GM21390 (cell line): ENCODE data around the gene GPD1.
"Not testable (repeated sequence)": the region's sequence is repeated elsewhere in the genome, so short reads cannot be mapped to it uniquely, and the experiment has no call there.

Experiments
- ATAC-seq: cut with Tn5 transposase; IDR thresholded peaks from one replicate; pipeline ENCODE4 v1.9.1; 2021; ENCODE audit not compliant: unreplicated experiment

The GPD1 gene

DNA sequence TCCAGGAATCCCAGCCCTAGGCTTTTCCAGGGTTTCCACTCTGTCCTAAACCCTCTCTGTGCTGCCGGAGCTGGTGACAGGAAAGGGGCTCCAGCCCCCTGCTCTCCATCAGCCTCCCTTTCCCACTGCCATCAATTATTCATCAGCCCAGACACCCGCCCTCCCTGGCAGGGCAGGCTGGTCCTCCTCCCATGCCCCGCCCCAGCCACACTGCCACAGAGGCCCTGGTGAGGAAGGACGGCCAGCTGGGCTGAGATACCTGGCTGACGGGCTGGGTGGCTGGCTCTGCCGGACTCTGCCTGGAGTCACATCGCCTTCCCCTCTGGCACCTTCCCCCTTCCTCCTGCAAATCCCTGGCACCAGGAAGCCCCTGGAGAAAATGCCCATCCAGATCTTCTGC is 30.6 kb upstream of the GPD1 start:
- ATAC-seq, result no peak

DNA sequence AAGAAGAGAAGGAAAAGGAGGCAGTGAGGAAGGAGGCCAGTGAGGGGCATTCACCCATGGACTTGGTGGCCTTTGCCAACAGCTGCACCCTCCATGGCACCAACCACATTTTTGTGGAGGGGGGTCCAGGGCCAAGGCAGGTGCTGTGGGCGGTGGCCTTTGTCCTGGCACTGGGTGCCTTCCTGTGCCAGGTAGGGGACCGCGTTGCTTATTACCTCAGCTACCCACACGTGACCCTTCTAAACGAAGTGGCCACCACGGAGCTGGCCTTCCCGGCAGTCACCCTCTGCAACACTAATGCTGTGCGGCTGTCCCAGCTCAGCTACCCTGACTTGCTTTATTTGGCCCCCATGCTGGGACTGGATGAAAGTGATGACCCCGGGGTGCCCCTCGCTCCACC is 30.1 kb upstream of the GPD1 start:
- no peak for ATAC-seq

DNA sequence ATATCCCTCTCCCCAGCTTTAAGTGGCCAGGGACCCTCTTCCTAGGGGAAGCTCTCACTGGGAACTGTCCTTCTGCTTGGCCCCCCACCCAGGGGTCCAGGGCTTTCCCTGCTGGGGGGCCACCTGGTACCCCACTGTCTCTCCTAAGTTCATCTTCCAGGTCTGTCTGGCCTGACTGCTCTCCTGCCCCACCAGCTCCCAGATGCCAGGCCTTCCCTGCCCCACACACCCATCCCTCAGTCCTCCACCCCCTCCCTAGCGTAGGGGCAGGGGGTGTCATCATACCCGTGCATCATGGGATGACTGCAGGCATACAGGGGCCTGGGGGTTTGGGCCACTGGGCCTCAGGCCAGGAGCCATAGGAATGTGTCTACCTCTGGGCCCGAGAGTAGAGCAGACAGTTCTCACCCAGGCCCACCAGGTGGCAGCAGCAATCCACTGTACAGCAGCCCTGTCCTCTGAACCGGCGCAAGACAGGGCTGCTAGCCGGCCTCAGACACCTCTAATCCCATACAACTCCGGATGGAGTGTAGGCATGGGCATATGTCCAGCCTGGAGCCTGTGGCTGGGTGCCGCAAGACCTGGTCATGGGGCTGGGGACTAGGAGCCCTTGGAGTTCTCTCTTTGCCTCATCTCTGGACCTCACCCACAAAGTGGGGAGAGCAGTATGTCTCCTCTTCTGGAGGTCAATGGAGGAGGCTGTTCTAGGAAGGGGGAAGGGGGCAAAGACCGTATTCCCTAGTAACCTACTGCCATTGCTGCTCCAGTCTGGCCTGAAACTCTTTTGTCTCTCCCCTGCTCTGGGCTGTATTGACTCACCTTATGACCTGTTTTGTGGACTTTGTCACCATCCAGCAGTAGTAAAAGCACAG is 28.6 kb upstream of the GPD1 start:
- ATAC-seq, result peak; percentile 89

DNA sequence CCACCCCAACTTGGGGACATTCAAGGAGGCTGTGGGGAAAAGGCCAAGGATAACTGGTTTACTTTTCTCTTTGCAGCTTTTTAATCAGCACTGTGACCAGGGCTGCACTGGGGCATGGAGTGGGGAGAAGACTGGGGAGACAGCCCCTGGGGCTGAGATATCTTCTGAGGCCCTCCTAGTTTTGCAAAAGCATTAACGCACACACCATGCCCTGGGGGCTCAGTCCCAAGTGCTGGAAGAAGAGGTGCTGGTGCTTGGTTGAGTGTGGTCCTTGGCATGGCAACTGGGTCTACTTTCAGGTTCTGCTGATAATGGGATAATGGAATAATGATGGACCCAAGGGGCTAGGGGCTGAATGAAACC is 28.0 kb upstream of the GPD1 start:
- ATAC-seq, result no peak

DNA sequence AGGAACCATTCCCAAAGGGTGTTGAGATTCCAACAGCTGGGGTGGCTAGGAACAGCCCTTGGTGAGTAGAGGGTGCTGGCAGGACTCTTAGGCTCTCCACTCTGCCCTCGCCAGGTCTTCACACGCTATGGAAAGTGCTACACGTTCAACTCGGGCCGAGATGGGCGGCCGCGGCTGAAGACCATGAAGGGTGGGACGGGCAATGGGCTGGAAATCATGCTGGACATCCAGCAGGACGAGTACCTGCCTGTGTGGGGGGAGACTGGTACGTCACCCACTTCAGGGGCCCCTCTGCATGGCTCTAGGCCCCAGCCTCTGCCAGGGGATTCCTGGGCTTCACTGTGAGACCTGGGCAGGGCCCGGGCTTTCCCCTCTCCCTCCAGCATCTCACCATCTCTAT is 26.7 kb upstream of the GPD1 start:
- ATAC-seq, result no peak

DNA sequence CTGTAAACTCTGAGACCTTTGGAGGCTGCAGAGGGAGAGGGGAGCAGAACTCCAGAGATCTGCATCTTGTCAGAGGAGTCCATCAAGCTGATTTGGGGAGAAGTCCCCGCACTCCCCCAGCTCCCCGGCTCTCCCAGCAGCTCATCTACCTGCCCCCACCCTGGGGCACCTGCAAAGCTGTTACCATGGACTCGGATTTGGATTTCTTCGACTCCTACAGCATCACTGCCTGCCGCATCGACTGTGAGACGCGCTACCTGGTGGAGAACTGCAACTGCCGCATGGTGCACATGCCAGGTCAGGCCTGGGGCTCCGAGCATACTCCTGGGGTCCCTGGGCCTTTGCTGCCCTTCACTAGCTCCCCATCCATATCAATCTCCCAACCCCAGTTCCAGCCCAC is 25.5 kb upstream of the GPD1 start:
- ATAC-seq, result no peak

DNA sequence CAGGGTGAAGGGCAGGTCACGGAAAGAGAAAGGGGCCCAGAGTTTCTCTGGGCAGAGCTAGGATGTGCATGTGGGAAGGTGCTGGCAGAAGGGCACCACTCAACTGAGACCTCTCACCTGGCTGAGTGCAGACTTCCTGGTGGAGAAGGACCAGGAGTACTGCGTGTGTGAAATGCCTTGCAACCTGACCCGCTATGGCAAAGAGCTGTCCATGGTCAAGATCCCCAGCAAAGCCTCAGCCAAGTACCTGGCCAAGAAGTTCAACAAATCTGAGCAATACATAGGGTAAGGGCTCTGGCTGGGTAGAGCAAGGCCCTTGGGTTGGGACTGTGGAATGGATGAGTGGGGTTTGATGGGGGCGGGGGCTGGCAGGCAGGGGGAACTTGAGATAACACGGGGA is 24.0 kb upstream of the GPD1 start:
- ATAC-seq, result no peak

DNA sequence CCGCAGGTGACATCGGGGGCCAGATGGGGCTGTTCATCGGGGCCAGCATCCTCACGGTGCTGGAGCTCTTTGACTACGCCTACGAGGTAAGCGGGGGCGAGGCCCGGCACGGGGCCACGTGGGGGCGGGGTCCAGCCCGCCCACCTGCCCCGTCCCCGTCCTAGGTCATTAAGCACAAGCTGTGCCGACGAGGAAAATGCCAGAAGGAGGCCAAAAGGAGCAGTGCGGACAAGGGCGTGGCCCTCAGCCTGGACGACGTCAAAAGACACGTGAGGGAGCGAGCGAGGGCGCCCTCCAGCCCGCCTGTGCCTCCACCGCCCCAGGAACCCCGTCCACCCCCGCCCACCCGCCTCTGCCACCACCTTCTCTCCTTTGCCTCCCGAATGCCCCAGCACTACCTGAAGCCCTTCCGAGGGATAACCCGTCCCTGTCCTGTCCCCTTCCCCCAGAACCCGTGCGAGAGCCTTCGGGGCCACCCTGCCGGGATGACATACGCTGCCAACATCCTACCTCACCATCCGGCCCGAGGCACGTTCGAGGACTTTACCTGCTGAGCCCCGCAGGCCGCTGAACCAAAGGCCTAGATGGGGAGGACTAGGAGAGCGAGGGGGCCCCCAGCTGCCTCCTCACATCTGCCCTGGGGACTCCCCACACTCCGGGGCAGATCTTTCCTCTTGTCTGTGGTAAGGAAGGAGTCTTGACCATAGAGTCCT is 22.6 kb upstream of the GPD1 start:
- no peak for ATAC-seq

DNA sequence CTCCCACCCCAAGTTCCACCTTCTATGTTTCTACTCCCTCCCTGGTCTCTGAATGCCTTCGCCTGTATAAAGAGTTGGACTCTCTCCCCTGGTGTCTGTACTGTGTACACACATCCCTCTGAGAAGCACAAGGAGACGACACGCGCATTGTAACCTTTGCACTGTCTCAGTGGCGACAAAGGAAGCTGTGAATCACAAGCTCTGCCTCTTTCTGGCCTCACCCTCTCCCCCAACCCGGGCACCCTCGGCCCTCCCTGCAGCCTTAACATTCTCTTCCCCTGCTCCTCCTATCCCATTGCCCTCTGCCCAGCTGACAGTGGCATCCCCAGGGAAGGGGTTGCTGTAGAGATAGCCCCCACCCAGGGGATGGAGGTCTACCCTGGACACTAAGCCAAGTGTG is 21.2 kb upstream of the GPD1 start:
- ATAC-seq, result no peak

DNA sequence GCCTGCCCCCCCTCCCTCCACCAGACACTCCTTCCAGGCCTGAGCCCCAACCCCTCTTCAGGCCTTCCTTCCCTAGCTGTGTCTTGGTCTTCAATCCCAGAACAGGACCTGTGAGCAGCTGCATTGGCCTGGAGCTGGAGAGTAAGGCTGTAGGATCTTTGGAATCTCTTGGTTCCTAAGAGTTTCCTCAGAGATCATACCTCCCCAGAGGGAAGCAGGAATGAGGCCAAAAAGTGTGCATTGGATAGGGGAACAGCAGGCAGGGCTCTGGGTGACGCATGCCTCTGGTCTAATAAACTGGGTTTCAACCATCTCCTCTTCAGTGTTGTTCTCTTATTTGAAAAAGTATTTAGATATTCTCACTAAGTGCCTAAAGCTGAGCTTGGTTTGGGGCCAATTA is 20.5 kb upstream of the GPD1 start:
- no peak for ATAC-seq

DNA sequence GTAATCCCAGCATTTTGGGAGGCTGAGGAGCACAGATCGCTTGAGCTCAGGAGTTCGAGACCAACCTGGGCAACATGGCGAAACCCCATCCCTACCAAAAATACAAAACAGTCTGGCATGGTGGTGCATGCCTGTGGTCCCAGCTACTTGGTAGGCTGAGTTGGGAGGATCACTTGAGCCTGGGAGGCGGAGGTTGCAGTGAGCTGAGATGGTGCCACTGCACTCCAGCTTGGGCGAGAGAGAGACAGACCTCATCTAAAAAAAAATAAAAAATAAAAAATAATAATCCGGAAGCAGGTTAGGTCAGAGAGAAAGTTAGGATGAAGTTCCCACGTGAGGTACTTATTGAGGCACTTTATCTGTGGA is 19.4 kb upstream of the GPD1 start:
- ATAC-seq, result not testable (repeated sequence)

DNA sequence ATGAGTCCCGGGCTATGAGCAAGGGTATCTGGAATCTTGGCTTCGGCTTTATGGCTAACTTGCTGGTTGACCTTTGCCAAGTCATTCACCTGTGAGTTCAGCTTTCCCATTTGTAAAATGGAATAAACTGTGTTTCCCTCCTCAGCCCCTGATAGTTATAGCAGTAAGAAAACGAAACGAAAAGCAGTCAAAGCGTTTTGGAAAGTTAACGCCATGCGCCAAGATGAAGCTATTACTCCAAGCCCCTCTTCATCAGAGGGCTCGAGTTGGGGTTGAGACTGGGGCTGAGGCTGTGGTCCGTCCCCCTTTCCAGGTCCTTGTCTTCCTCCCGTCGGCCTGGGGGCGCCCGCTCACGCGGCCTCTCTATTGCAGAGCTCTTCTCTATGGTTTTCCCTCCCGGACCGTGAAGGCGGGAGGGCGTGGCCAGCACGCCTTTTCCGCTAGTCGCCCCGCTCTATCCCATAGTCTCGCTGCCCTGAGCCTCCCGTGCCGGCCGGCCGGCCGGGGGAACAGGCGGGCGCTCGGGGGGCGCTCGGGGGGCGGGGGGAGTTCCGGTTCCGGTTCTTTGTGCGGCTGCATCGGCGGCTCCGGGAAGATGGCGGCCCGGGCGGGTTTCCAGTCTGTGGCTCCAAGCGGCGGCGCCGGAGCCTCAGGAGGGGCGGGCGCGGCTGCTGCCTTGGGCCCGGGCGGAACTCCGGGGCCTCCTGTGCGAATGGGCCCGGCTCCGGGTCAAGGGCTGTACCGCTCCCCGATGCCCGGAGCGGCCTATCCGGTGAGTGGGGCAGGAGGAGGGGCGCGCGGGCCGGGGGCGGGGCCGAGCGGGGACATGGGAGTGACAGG is 18.8 kb upstream of the GPD1 start, which contains the start of gene SMARCD1:
Gene SMARCD1, plus strand, starts transcription at position 568 of the 840 bp plus-strand sequence. Its CDS starts 28 bp downstream, at position 596.
- peak; percentile 87 for ATAC-seq

DNA sequence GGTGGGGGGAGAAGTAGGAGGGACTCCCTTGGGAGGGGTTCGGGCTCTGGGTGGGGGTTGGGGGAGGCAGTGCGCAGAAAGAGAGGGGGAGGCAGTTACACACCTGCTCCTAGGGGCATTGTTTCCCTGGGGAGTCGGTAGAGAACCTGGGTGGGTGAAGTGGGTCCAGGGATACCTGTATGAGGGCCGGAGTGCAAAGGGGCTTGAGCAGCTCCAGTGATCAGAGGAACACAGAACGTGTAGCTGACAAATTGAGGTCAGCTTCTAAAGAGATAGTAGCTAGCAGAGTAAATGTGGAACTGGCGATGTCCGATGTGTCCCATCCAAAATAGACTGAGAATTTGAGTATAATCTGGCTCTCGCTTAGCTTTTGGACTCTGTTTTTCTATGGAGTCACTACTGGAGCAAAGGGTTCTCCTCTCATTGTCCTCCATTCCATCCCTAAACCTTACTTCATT is 18.2 kb upstream of the GPD1 start:
- no peak for ATAC-seq

DNA sequence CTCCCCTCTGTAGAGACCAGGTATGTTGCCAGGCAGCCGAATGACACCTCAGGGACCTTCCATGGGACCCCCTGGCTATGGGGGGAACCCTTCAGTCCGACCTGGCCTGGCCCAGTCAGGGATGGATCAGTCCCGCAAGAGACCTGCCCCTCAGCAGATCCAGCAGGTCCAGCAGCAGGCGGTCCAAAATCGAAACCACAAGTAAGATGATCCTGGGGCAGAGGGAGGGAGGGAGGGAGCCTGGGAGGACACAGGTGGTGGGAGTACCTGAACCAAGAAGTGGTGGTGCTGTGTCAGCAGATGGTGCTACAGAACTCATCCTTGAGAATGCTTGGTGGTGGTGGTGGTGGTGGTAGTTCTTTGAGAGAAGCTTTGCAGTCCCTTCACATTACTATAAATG is 17.7 kb upstream of the GPD1 start:
- ATAC-seq, result no peak

DNA sequence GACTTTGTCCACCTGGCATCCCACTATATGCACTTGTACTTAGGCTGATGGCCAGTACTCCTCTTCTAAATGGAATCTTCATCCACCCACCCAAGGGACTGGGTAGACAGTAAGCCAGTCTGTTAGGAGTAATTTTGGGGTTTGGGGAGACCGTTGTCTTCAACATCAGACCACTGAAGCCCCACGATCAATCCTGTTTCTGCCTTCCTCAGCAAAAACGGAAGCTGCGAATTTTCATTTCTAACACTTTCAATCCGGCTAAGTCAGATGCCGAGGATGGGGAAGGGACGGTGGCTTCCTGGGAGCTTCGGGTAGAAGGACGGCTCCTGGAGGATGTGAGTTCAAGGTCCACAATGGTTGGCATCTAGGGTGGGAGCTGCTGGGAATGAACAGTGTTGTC is 16.7 kb upstream of the GPD1 start:
- ATAC-seq, result no peak

DNA sequence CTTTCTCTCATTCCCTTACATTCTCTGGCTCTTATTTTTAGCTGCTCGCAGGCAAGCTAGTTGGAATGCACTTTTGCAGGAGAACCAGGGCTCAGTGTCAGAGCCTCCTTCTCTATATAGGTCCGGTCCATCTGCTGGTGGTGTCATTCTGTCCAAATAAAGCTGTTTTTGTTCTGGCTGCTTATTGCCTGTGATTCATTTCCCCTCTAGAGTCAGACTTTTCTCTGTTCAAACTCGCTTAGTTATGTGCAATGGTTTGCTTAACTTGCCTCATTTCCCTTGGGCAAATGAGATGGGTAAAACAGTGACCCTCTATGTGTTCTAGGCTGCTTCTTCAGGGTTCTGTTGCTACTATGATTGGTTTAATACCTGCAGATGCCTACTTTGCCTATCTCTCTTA is 15.8 kb upstream of the GPD1 start:
- no peak for ATAC-seq

DNA sequence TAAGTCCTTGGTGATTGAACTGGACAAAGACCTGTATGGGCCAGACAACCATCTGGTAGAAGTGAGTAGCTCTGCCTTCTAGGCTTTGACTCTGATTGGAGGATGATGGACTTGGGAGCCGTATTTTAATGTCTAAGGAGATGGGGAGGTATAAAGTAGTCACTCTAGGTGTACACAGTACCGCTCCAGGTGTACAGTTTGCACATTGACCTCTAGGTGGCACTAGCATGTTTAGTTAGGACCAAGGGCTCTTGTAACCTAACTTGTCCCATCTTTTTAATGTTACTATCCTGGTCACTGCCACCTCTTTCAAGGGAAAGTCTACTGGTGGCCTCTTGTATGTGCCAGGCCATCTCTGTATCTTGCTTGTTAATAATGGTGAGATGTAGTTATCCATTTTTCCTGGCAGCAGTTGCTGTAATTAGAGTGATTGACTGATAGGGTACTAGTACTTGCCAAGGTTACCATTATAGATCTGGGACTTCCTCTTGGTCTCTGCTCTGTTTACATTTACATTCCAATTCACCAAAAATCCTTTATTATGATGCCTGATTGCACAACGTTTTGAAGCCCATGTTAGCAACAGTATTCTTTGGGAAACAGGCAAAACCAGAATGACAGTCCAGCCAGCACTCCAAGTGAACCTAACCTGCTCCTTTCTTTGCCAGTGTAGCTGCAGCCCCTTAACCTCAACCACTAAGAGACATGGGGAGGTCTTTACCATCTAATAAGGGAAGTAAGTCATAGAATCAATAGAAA is 15.1 kb upstream of the GPD1 start:
- ATAC-seq, result no peak

DNA sequence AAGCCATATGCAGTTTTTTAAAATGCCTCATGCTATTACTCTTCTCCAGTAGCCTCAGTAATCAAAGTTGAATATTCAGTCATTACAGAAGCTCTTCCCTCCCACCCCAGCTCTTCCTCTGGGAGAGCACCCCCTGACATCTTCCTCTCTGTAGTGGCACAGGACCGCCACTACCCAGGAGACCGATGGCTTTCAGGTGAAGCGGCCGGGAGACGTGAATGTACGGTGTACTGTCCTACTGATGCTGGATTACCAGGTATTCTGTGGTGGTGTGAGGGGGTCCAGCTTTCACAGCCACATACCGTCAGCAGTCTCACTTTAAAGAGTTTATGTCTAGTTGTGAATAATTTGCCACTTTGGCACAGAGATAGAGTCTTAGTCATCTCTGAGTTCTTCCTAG is 14.1 kb upstream of the GPD1 start:
- ATAC-seq, result no peak

DNA sequence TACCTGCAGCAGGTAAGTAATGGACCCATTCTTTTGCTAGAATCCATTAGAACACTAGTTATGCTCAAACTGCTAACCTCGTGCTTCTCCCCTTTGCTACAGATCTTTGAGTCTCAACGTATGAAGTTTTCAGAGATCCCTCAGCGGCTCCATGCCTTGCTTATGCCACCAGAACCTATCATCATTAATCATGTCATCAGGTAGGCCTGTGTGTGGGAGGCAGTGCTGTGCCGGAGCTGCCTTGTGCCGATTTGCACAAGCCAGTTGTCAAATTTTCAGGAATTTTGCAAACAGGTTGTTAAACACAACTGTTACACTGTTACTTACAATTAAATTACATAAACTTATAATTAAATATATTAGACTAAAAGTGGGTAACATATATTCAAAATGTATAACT is 13.4 kb upstream of the GPD1 start:
- ATAC-seq, result no peak

DNA sequence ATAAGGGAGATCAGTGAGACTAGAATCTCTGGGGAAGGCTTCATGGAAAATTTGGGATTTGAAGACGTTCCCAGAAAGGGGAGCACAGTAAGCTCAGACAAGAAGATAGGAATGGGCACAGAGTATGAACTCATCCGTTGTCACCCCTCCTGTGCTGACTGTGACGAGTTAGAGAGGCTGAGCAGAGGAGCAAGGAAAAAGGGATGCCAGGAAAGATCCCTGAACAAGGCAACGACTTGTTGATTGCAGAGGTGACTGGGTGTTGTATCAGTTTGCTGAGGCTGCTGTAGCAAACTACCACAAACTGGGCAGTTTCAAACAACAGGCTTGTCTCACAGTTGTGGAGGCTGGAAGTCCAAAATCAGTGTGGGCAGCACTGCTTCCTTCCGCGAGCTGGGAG is 5.9 kb upstream of the GPD1 start:
- no peak for ATAC-seq
